ENCODE measurements around the gene SYNJ2.

SYNJ2 gene

GRCh38 chr6:158086504-158087223, 105.0 kb downstream of the SYNJ2 start:
- no peak for DNase-seq

- no peak for DNase-seq
Measured at GRCh38 chr6:158087224-158087867, 105.7 kb downstream of the SYNJ2 start.

DNA sequence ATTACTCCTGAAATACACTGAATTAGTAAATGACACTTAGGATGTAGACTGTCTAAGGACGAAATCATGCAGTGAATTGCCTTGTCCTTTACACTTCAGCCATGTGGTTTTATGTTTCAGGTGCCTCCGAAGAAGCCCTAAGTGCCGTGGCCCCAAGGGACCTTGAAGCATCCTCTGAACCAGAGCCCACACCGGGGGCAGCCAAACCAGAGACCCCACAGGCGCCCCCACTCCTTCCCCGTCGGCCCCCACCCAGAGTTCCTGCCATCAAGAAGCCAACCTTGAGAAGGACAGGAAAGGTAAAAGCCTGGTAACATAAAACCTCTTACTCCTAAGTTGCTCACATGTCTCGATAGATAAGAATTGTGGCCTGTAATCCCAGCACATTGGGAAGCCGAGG, 111.1 kb downstream of the SYNJ2 start:
- no peak for DNase-seq

- DNase-seq: no peak
Measured at GRCh38 chr6:158095031-158095430, 113.4 kb downstream of the SYNJ2 start.

DNA sequence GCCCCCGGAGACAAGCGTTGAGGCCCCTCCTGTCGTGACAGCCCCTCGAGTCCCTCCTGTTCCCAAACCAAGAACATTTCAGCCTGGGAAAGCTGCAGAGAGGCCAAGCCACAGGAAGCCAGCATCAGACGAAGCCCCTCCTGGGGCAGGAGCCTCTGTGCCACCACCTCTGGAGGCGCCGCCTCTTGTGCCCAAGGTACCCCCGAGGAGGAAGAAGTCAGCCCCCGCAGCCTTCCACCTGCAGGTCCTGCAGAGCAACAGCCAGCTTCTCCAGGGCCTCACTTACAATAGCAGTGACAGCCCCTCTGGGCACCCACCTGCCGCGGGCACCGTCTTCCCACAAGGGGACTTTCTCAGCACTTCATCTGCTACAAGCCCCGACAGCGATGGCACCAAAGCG, 114.0 kb downstream of the SYNJ2 start:
- DNase-seq: no peak

DNA sequence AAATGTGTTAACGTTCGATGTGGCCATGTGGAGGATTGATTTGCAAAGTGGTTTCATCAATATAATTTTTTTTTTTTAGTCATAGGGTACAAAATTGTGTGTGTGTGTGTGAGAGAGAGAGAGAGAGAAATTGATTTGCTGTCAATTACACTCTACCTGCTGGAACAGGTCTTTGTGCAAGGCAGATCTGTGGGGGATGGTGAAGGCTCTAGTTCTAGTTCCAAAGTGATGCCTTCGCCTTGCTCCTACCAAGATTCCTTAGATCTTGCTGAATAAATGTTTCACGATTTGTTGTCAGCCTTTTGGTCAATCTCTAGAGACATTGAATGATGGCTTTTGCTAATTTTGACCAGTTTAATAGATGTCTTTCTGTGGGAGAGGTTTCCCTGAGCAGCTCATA, 121.6 kb downstream of the SYNJ2 start:
- DNase-seq: no peak

- no peak for DNase-seq
Measured at GRCh38 chr6:158104696-158105095, 123.0 kb downstream of the SYNJ2 start.

- DNase-seq: no peak
Measured at GRCh38 chr6:158109748-158110147, 128.1 kb downstream of the SYNJ2 start.

- DNase-seq: no peak
Measured at GRCh38 chr6:158110986-158111385, 129.3 kb downstream of the SYNJ2 start.

DNA sequence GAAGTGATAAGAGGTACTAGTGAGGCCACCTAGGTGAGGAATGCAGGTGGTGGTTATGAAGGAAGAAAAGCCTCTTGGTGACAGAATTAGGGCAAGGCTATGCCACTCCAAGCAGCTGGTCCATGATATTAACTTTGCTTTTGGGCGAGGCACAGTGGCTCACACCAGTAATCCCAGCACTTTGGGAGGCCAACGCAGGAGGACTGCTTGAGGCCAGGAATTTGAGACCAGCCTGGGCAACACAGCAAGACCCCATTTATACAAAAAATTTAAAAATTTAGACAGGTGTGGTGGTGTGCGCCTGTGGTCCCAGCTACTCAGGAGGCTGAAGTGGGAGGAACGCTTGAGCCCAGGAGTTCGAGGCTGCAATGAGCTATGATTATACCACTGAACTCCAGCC, 130.3 kb downstream of the SYNJ2 start:
- DNase-seq: no peak

DNA sequence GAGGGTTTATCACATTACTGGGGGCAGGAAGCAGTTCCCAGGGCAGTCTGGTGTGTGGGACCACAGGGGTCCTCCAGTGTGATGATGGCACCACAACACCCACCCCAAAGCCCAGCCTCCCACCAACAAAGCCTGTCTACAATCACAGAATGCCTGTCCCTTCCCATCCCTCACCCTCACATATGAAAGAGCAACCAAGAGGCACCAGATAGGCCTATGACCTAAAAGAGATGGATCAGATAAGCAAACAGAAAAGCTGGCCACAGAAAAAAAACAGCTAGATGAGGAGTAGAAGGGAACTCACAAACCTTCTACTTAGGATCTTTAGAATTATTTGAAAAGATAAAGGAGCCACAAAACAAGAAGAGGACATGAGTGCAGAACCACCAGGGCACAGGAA, 132.1 kb downstream of the SYNJ2 start:
- DNase-seq: no peak

GRCh38 chr6:158115102-158115501, 133.4 kb downstream of the SYNJ2 start:
- DNase-seq: no peak

GRCh38 chr6:158115508-158115907, 133.8 kb downstream of the SYNJ2 start:
- DNase-seq: no peak

- DNase-seq: peak; percentile 2 to 6
Measured at GRCh38 chr6:158118886-158119285, 137.2 kb downstream of the SYNJ2 start.

DNA sequence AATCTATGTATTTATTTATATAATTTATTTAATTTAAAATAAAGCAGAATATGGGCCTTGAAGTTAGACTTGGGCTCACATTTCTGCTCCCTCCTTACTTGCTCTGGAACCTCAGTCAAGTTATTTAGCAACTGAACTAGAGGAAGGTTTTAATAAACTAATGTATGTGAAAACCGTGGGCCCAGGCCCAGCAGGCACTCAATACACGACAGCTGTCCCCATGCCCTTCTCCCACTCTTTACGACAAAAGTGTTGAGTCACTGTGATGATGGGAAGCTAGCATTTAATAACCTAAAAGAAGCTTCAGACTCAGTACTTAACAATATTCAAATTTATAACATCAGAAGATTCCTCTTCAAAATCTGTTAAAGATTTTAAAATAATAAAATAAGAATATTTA, 139.7 kb downstream of the SYNJ2 start:
- DNase-seq: no peak

GRCh38 chr6:158122048-158122447, 140.4 kb downstream of the SYNJ2 start:
- no peak for DNase-seq

- no peak for DNase-seq
Measured at GRCh38 chr6:158124288-158124687, 142.6 kb downstream of the SYNJ2 start.

DNA sequence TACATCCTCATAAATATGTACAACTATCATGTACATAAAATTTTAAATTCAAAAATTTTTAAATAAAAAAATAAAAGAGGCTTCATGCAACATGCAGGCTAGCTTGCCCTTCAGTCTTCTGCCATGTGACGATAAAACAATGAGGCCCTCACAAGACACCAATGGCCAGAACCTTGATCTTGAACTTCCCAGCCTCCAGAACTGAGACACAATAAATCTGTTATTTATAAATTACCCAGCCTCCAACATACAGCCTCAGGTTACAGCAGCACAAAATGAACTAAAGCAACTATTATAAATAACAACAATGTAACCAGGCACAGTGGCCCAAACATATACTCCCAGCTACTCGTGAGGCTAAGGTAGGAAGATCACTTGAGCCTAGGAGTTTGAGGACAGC, 143.6 kb downstream of the SYNJ2 start:
- no peak for DNase-seq

- no peak for DNase-seq
Measured at GRCh38 chr6:158131926-158132325, 150.3 kb downstream of the SYNJ2 start.

DNA sequence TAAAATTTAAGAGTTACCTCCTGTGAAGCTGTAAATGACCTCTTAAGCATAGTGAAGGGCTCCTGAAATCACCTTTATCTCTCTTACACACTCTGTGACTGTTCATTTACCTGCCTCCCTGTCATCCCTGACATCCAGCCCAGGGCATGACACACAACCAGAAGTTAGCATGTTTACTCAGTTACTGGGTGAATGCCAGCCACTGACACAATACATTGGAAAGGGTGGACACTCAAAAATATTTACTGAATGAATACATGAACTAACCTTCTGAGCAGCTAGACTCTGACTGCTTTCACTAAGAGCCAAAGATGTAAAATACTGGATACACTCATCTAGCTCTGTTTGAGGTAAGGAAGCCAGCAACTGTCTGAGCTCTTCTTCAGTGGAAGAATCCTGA, 161.1 kb downstream of the SYNJ2 start:
- no peak for DNase-seq

DNA sequence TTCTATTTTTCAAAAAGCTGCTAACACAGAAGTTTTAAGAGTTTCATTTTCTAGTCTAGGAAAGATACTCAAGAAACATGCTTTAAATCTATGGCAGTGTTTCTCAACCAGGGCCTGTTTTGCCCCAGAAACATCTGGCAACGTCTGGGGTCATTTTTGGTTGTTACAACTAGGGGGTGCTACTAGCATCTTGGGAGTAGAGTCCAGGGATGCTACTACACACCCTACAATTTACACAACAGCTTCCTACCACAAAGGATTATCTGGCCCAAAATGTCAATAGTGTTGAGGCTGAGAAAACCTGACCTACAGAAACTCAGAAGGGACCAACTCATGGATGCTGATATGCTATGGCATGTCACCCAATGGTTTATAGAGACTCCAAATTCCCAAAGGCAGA, 162.0 kb downstream of the SYNJ2 start:
- DNase-seq: no peak
